Keratinocyte (primary cell): ENCODE results near the gene PSG7. TPM values are rescaled to one million over a fixed set of nuclear protein-coding genes. Genes with fewer than 3 reads are reported as not detected.
"Not testable (repeated sequence)": the region's sequence is repeated elsewhere in the genome, so short reads cannot be mapped to it uniquely, and the experiment has no call there.

ENCODE experiments used
- DNase-seq: peaks from one replicate; pipeline ENCODE4 v3.0.0-alpha.2; 2011; ENCODE audit warnings: low read depth, missing footprints, low spot score
- FAIRE-seq: peaks from 2 replicates; lab custom pipeline; 2011; peaks lifted over from hg19 to GRCh38; lab: Jason Lieb, UNC
- H2AFZ ChIP-seq: 2 replicates; pipeline ENCODE4 v1.6.0; 2012; ENCODE audit warnings: low read length, control low read depth, inconsistent platforms; ENCODE audit not compliant: control insufficient read depth
- H3K27ac ChIP-seq: 2 replicates; pipeline ENCODE4 v1.5.1; 2011; ENCODE audit warnings: low read length; ENCODE audit not compliant: control insufficient read depth, insufficient read depth
- H3K27me3 ChIP-seq: 3 replicates; pipeline ENCODE4 v1.6.0; 2011; ENCODE audit warnings: low read length; ENCODE audit not compliant: control insufficient read depth, insufficient read depth; ENCODE audit errors: extremely low read depth
- H3K36me3 ChIP-seq, 2 experiments: 2 replicates in 1 of 2; 3 replicates in 1 of 2; pipeline ENCODE4 v1.5.1; 2011; ENCODE audit warnings: low read length in 2 of 2, mild to moderate bottlenecking in 1 of 2; ENCODE audit not compliant: control insufficient read depth in 2 of 2, insufficient read depth in 2 of 2; ENCODE audit errors: extremely low read depth in 1 of 2
- H3K4me1 ChIP-seq: 3 replicates; pipeline ENCODE4 v1.5.1; 2011; ENCODE audit warnings: low read length; ENCODE audit not compliant: control insufficient read depth, insufficient read depth; ENCODE audit errors: extremely low read depth
- H3K4me2 ChIP-seq: 3 replicates; pipeline ENCODE4 v1.6.0; 2011; ENCODE audit warnings: low read depth, low read length; ENCODE audit not compliant: control insufficient read depth, insufficient read depth; ENCODE audit errors: extremely low read depth
- H3K4me3 ChIP-seq, 3 experiments: fragments of 200-600 bp in 1 of 3; sonication (generic) in 1 of 3; 2 replicates in 2 of 3; 3 replicates in 1 of 3; pipeline ENCODE4 v1.5.1; 2011 to 2016; ENCODE audit warnings: low read length in 3 of 3, mild to moderate bottlenecking in 3 of 3, control low read depth in 2 of 3, inconsistent platforms in 1 of 3, low read depth in 1 of 3, mixed read lengths in 1 of 3, mixed run types in 1 of 3, moderate library complexity in 1 of 3; ENCODE audit not compliant: control insufficient read depth in 2 of 3, insufficient read depth in 2 of 3; ENCODE audit errors: extremely low read depth in 1 of 3
- H3K79me2 ChIP-seq: 2 replicates; pipeline ENCODE4 v1.6.0; 2012; ENCODE audit warnings: low read length; ENCODE audit not compliant: control insufficient read depth, insufficient read depth
- H3K9ac ChIP-seq: 3 replicates; pipeline ENCODE4 v1.6.0; 2011; ENCODE audit warnings: low read length; ENCODE audit not compliant: control insufficient read depth, insufficient read depth; ENCODE audit errors: extremely low read depth
- H3K9me1 ChIP-seq: 3 replicates; pipeline ENCODE4 v1.6.0; 2011; ENCODE audit warnings: low read length; ENCODE audit not compliant: control insufficient read depth, insufficient read depth; ENCODE audit errors: extremely low read depth
- H3K9me3 ChIP-seq: 2 replicates; pipeline ENCODE4 v1.5.1; 2012; ENCODE audit warnings: low read depth, low read length; ENCODE audit not compliant: control insufficient read depth
- H4K20me1 ChIP-seq: 3 replicates; pipeline ENCODE4 v1.6.0; 2011; ENCODE audit warnings: low read length; ENCODE audit not compliant: control insufficient read depth, insufficient read depth; ENCODE audit errors: extremely low read depth
- CTCF ChIP-seq, 3 experiments: IDR thresholded peaks in 1 of 3; conservative IDR thresholded peaks in 1 of 3; optimal IDR thresholded peaks in 1 of 3; 2 replicates in 2 of 3; 3 replicates in 1 of 3; pipeline versions ENCODE3 to v1.5.1; 2011; ENCODE audit warnings: low read length in 3 of 3, mild to moderate bottlenecking in 3 of 3, moderate library complexity in 2 of 3, control low read depth in 1 of 3, inconsistent platforms in 1 of 3; ENCODE audit not compliant: insufficient read depth in 2 of 3; ENCODE audit errors: extremely low read depth in 1 of 3
- EZH2 ChIP-seq: IDR thresholded peaks from one replicate; pipeline ENCODE4 v1.6.1; 2012; ENCODE audit warnings: inconsistent platforms, mild to moderate bottlenecking, low read length, moderate library complexity
- dilution Hi-C: fragments of 300-500 bp; cut with MboI; formaldehyde crosslinking; loops from one replicate; pipeline ENCODE4 v1.7.0; 2020; ENCODE audit warnings: low sequenced_read_pairs; ENCODE audit not compliant: extremely low pct_ligation_motif_present
- polyA plus RNA-seq, 5 experiments: library from polyadenylated mRNA; depleted of rRNA in 3 of 5; stranded (reverse) in 3 of 5; stranded (forward) in 1 of 5; unstranded in 1 of 5; fragments of >200 nt; gene quantifications; 1 replicate in 1 of 5; 2 replicates in 3 of 5; 3 replicates in 1 of 5; pipeline versions ENCODE4 v1.2.1 to v1.2.3, GENCODE V29; 2011 to 2012; ENCODE audit warnings: missing spikeins in 2 of 5, low read depth in 1 of 5, low replicate concordance in 1 of 5

Gene PSG7
- polyA plus RNA-seq, 1 donor (not counting 4 experiments of a cell fraction or from before 2014, with no cell fraction given): not detected

GRCh38 chr19:42926781-42927180, 10.2 kb downstream of the PSG7 start:
- Histone ChIP-seq H3K27ac (no peak overlapping the region), H3K79me2 (no peaks in the 10 kb centered on the region), H3K9me1 (no peaks in the 10 kb centered on the region), H3K36me3 (no peaks in the 10 kb centered on the region), H3K27me3 (no peaks in the 10 kb centered on the region), H3K9me3 (no peaks in the 10 kb centered on the region), H2AFZ (no peak overlapping the region), H4K20me1 (no peaks in the 10 kb centered on the region), H3K9ac (no peak overlapping the region), H3K4me1 (no peaks in the 10 kb centered on the region), H3K4me3 (no peak overlapping the region), H3K4me2 (no peak overlapping the region)
- TF ChIP-seq EZH2 (no peak), CTCF (optimal IDR thresholded peaks at IDR 0.05 in 1 of 3, IDR thresholded peaks at IDR 0.05 in 1 of 3, conservative IDR thresholded peaks at IDR 0.05 in 1 of 3; ENCODE audit: extremely low read depth in 1 of 3, insufficient read depth in 2 of 3, low read length in 3 of 3) (no peak)
- dilution Hi-C loops: no loop called here
- FAIRE-seq (no peak), DNase-seq (no peak)

- H3K36me3 ChIP-seq, FAIRE-seq, H3K9me3 ChIP-seq, H2AFZ ChIP-seq, DNase-seq, H3K9me1 ChIP-seq, H3K9ac ChIP-seq, H3K4me2 ChIP-seq, H3K4me1 ChIP-seq, H3K27ac ChIP-seq, H4K20me1 ChIP-seq, dilution Hi-C loops, H3K27me3 ChIP-seq, H3K79me2 ChIP-seq, H3K4me3 ChIP-seq: not testable (repeated sequence)
- peak; percentile 59 to 87 (median 65) for TF ChIP-seq CTCF (optimal IDR thresholded peaks at IDR 0.05 in 1 of 3, IDR thresholded peaks at IDR 0.05 in 1 of 3, conservative IDR thresholded peaks at IDR 0.05 in 1 of 3; ENCODE audit: extremely low read depth in 1 of 3, insufficient read depth in 2 of 3, low read length in 3 of 3)
Measured at GRCh38 chr19:42923106-42923505, 13.9 kb downstream of the PSG7 start.

GRCh38 chr19:42920971-42921370, 16.0 kb downstream of the PSG7 start:
- FAIRE-seq, H3K79me2 ChIP-seq, H3K36me3 ChIP-seq, DNase-seq, H3K9me3 ChIP-seq, dilution Hi-C loops, H3K27ac ChIP-seq, H3K4me3 ChIP-seq, H2AFZ ChIP-seq, H3K9ac ChIP-seq, H3K27me3 ChIP-seq, H3K9me1 ChIP-seq, H3K4me2 ChIP-seq, H4K20me1 ChIP-seq, H3K4me1 ChIP-seq: not testable (repeated sequence)
